PFSK-1 (cell line): ENCODE measurements around the gene RBBP9.

Experiments used
- POLR2AphosphoS5 ChIP-seq: IDR thresholded peaks from 2 replicates; pipeline ENCODE4 v1.6.1; 2012; ENCODE audit warnings: low read depth, mild to moderate bottlenecking, control low read depth, low read length, moderate library complexity
- REST ChIP-seq, 2 experiments: IDR thresholded peaks; 2 replicates each; pipeline versions ENCODE4 v1.6.1 to v1.8.0; 2011 to 2012; ENCODE audit warnings: low read depth in 2 of 2, low read length in 2 of 2, control low read depth in 1 of 2, inconsistent platforms in 1 of 2, mild to moderate bottlenecking in 1 of 2, moderate library complexity in 1 of 2; ENCODE audit not compliant: insufficient read depth in 1 of 2
- TAF1 ChIP-seq: IDR thresholded peaks from 2 replicates; pipeline ENCODE4 v1.6.1; 2012; ENCODE audit warnings: low read length, control low read depth, borderline replicate concordance; ENCODE audit not compliant: insufficient read depth

GRCh38 chr20:18496042-18496441 lies 983 bp downstream of the RBBP9 start:
- TF ChIP-seq REST (IDR thresholded peaks at IDR 0.05; ENCODE audit: insufficient read depth in 1 of 2, low read depth in 2 of 2, low read length in 2 of 2) (no peak), POLR2AphosphoS5 (no peak), TAF1 (no peak)
